ENCODE results near the gene CPNE5. TPM values are rescaled to one million over a fixed set of nuclear protein-coding genes. Genes with fewer than 3 reads are reported as not detected.

Gene CPNE5
- total and polyA plus RNA-seq, 2 of the 4 experiments (the other 2 are of a cell fraction) = 0.07 TPM; not detected in 1

DNA sequence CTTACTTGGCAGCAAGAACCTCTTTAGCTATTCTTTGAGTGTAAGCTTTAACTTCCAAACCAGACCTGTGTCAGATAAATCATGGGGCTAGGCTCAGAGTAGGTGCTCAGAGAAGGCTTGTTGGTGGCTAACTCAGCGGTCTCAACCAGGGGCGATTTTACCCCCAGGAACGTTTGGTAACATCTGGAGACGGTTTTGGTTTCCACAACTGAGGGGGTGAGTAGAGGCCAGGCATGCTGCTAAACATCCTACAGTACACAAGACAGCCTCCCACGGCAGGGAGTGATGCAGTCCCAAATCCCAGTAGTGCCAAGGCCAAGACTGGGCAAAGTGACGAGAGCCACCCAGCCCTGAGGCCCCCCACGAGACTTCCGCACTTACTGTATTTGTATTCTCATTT, 82.5 kb downstream of the CPNE5 start:
- Histone ChIP-seq H2BK15ac (ENCODE audit: low read depth, low read length) (no peak overlapping the region), H3K9ac (ENCODE audit: low read depth, low read length) (no peak overlapping the region), H2BK20ac (ENCODE audit: low read depth, low read length) (no peak overlapping the region), H2AFZ (replicated peaks; ENCODE audit: low read length, poor library complexity) (peak overlapping the region; percentile 8), H3K9me1 (ENCODE audit: insufficient read depth, low read length) (0 out of 2 replicates have a peak, but pooled peaks cover 4% of the 10 kb centered on the region), H4K8ac (ENCODE audit: low read depth in 2 of 2, low read length in 2 of 2) (no peak overlapping the region), H3K79me1 (ENCODE audit: low read depth in 1 of 2, low read length in 2 of 2) (no peaks in the 10 kb centered on the region), H3K27me3 (ENCODE audit: control insufficient read depth, insufficient read depth, low read length) (peaks cover 10% of the 10 kb centered on the region), H3K27ac (ENCODE audit: insufficient read depth, low read length) (no peak overlapping the region), H3K9me3 (ENCODE audit: control insufficient read depth, insufficient read depth, low read length) (no peaks in the 10 kb centered on the region), H4K20me1 (ENCODE audit: insufficient read depth, low read length) (no peaks in the 10 kb centered on the region), H3K56ac (ENCODE audit: extremely low read depth, insufficient read depth, low read length) (no peak overlapping the region), H4K5ac (ENCODE audit: low read depth, low read length) (no peak overlapping the region), H3K4me1 (ENCODE audit: control insufficient read depth, insufficient read depth, low read length) (no peaks in the 10 kb centered on the region; the same call in 1 of the 2 replicates), H3K4ac (ENCODE audit: low read depth, low read length) (no peak overlapping the region), H3K36me3 (ENCODE audit: control insufficient read depth, insufficient read depth, low read length) (no peaks in the 10 kb centered on the region), H4K91ac (ENCODE audit: insufficient read depth, low read depth, low read length) (no peak overlapping the region), H2BK120ac (ENCODE audit: low read depth, low read length) (no peak overlapping the region), H3K14ac (replicated peaks; ENCODE audit: low read depth, low read length) (no peak overlapping the region), H3K23ac (ENCODE audit: low read depth, low read length) (no peak overlapping the region), H3K4me2 (ENCODE audit: low read depth, low read length) (no peak overlapping the region), H2AK5ac (ENCODE audit: low read depth, low read length) (no peak overlapping the region), H3K18ac (ENCODE audit: low read depth, low read length) (no peak overlapping the region), H2BK5ac (ENCODE audit: low read depth, low read length, poor library complexity, severe bottlenecking) (no peak overlapping the region), H3K4me3 (ENCODE audit: insufficient read depth, low read depth, low read length) (no peak overlapping the region), H2AK9ac (replicated peaks; ENCODE audit: low read depth, low read length, poor library complexity) (no peak overlapping the region)
- ChIA-PET POLR2A (ENCODE audit: unreplicated experiment) (no interaction called here), CTCF (no interaction called here)
- no TSS peak for BruUV-seq (replicated peaks)
- in situ Hi-C loops (cut with MboI; ENCODE audit: low sequenced_read_pairs) = loop anchor here (5.0 kb wide), 1 partner anchor 134 kb away; no protein-coding TSS in a partner anchor
- whole genome bisulfite sequencing, 2 experiments (ENCODE audit: extremely low coverage in 2 of 2, insufficient read length in 1 of 2) = no CpG with 5 or more reads among the region's 8 CpGs
- intact Hi-C loops (cut with micrococcal nuclease) = no loop called here
- TF ChIP-seq RCOR1 (IDR thresholded peaks at IDR 0.05; ENCODE audit: insufficient replicate concordance, low read length) (no peak), ELK1 (IDR thresholded peaks at IDR 0.05; ENCODE audit: borderline replicate concordance, low read depth, low read length) (no peak), CTCF (conservative IDR thresholded peaks at IDR 0.05; ENCODE audit: low read depth, low read length) (no peak), FOS (IDR thresholded peaks at IDR 0.05; ENCODE audit: low read depth, low read length) (no peak), CEBPB (IDR thresholded peaks at IDR 0.05; ENCODE audit: low read depth, low read length) (no peak), POLR2A (IDR thresholded peaks at IDR 0.05; ENCODE audit: low read depth, low read length) (no peak), MXI1 (IDR thresholded peaks at IDR 0.05; ENCODE audit: borderline replicate concordance, low read depth, low read length) (no peak)
- DNase-seq (no peak), ATAC-seq (ENCODE audit: low read depth) (no peak)
- dilution Hi-C loops (cut with HindIII; ENCODE audit: low sequenced_read_pairs, unreplicated experiment) = no loop called here
